ENCODE results near the gene GPR4. TPM values are rescaled to one million over a fixed set of nuclear protein-coding genes. Genes with fewer than 3 reads are reported as not detected.

GPR4 gene
- polyA plus RNA-seq, 1 donor (not counting 4 experiments of a cell fraction or from before 2014, with no cell fraction given) = not detected

DNA sequence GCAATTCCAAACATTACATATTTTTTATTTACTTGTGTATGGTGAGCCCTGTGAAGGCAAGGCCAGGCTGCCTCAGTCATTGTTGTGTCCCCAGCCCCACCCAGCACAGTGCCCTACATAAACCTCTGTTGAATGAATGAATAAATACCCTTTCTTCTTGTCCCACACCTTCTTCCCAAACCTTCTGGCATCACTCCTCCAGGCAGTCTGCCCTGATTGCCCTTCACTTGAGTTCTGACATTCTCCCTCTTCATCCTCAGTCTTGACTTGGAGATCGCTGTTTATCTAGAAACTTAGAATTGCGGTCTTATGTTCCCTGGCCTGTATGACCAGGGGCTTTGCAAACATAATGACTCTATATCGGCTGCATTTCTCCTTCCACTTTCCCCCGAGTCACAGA is 12.2 kb downstream of the GPR4 start:
- no peaks in the 10 kb centered on the region for H3K9me1 ChIP-seq (ENCODE audit: control insufficient read depth, extremely low read depth, insufficient read depth, low read length)
- H3K27me3 ChIP-seq (ENCODE audit: control insufficient read depth, extremely low read depth, insufficient read depth, low read length) = no peaks in the 10 kb centered on the region
- no peak overlapping the region for H3K27ac ChIP-seq (ENCODE audit: control insufficient read depth, insufficient read depth, low read length)
- no peaks in the 10 kb centered on the region for H3K36me3 ChIP-seq (ENCODE audit: control insufficient read depth in 2 of 2, extremely low read depth in 1 of 2, insufficient read depth in 2 of 2, low read length in 2 of 2)
- dilution Hi-C loops (cut with MboI; ENCODE audit: extremely low pct_ligation_motif_present, low sequenced_read_pairs) = no loop called here
- no peak overlapping the region for H3K4me3 ChIP-seq (ENCODE audit: control insufficient read depth in 2 of 3, extremely low read depth in 1 of 3, insufficient read depth in 2 of 3, low read depth in 1 of 3, low read length in 3 of 3)
- no peaks in the 10 kb centered on the region for H3K79me2 ChIP-seq (ENCODE audit: control insufficient read depth, insufficient read depth, low read length)
- H4K20me1 ChIP-seq (ENCODE audit: control insufficient read depth, extremely low read depth, insufficient read depth, low read length) = no peaks in the 10 kb centered on the region
- FAIRE-seq = no peak
- no peak for DNase-seq (ENCODE audit: low read depth, low spot score)
- H3K9ac ChIP-seq (ENCODE audit: control insufficient read depth, extremely low read depth, insufficient read depth, low read length) = no peak overlapping the region
- H3K9me3 ChIP-seq (ENCODE audit: control insufficient read depth, low read depth, low read length) = no peaks in the 10 kb centered on the region
- no peak overlapping the region for H3K4me2 ChIP-seq (ENCODE audit: control insufficient read depth, extremely low read depth, insufficient read depth, low read depth, low read length)
- H3K4me1 ChIP-seq (ENCODE audit: control insufficient read depth, extremely low read depth, insufficient read depth, low read length) = peaks cover 7% of the 10 kb centered on the region
- no peak overlapping the region for H2AFZ ChIP-seq (ENCODE audit: control insufficient read depth, low read length)
- TF ChIP-seq, protein P1, sequence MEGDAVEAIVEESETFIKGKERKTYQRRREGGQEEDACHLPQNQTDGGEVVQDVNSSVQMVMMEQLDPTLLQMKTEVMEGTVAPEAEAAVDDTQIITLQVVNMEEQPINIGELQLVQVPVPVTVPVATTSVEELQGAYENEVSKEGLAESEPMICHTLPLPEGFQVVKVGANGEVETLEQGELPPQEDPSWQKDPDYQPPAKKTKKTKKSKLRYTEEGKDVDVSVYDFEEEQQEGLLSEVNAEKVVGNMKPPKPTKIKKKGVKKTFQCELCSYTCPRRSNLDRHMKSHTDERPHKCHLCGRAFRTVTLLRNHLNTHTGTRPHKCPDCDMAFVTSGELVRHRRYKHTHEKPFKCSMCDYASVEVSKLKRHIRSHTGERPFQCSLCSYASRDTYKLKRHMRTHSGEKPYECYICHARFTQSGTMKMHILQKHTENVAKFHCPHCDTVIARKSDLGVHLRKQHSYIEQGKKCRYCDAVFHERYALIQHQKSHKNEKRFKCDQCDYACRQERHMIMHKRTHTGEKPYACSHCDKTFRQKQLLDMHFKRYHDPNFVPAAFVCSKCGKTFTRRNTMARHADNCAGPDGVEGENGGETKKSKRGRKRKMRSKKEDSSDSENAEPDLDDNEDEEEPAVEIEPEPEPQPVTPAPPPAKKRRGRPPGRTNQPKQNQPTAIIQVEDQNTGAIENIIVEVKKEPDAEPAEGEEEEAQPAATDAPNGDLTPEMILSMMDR (optimal IDR thresholded peaks at IDR 0.05 in 1 of 3, IDR thresholded peaks at IDR 0.05 in 1 of 3, conservative IDR thresholded peaks at IDR 0.05 in 1 of 3; ENCODE audit: extremely low read depth in 1 of 3, insufficient read depth in 2 of 3, low read length in 3 of 3) = no peak
- no peak for TF ChIP-seq EZH2 (IDR thresholded peaks at IDR 0.05; ENCODE audit: low read length)

GRCh38 chr19:45587873-45588272 is 14.1 kb downstream of the GPR4 start:
- FAIRE-seq (no peak), DNase-seq (ENCODE audit: low read depth, low spot score) (no peak)
- no peaks in the 10 kb centered on the region for H3K27me3 ChIP-seq (ENCODE audit: control insufficient read depth, extremely low read depth, insufficient read depth, low read length)
- dilution Hi-C loops (cut with MboI; ENCODE audit: extremely low pct_ligation_motif_present, low sequenced_read_pairs) = no loop called here
- no peak overlapping the region for H3K4me2 ChIP-seq (ENCODE audit: control insufficient read depth, extremely low read depth, insufficient read depth, low read depth, low read length)
- no peaks in the 10 kb centered on the region for H3K36me3 ChIP-seq (ENCODE audit: control insufficient read depth in 2 of 2, extremely low read depth in 1 of 2, insufficient read depth in 2 of 2, low read length in 2 of 2)
- H4K20me1 ChIP-seq (ENCODE audit: control insufficient read depth, extremely low read depth, insufficient read depth, low read length) = no peaks in the 10 kb centered on the region
- H3K27ac ChIP-seq (ENCODE audit: control insufficient read depth, insufficient read depth, low read length) = no peak overlapping the region
- TF ChIP-seq EZH2 (IDR thresholded peaks at IDR 0.05; ENCODE audit: low read length) = no peak
- TF ChIP-seq, protein P1 (optimal IDR thresholded peaks at IDR 0.05 in 1 of 3, IDR thresholded peaks at IDR 0.05 in 1 of 3, conservative IDR thresholded peaks at IDR 0.05 in 1 of 3; ENCODE audit: extremely low read depth in 1 of 3, insufficient read depth in 2 of 3, low read length in 3 of 3) = no peak
- no peak overlapping the region for H3K9ac ChIP-seq (ENCODE audit: control insufficient read depth, extremely low read depth, insufficient read depth, low read length)
- no peaks in the 10 kb centered on the region for H3K9me1 ChIP-seq (ENCODE audit: control insufficient read depth, extremely low read depth, insufficient read depth, low read length)
- peaks cover 7% of the 10 kb centered on the region for H3K79me2 ChIP-seq (ENCODE audit: control insufficient read depth, insufficient read depth, low read length)
- H3K4me1 ChIP-seq (ENCODE audit: control insufficient read depth, extremely low read depth, insufficient read depth, low read length) = peaks cover 7% of the 10 kb centered on the region
- no peaks in the 10 kb centered on the region for H3K9me3 ChIP-seq (ENCODE audit: control insufficient read depth, low read depth, low read length)
- H2AFZ ChIP-seq (ENCODE audit: control insufficient read depth, low read length) = no peak overlapping the region
- H3K4me3 ChIP-seq (ENCODE audit: control insufficient read depth in 2 of 3, extremely low read depth in 1 of 3, insufficient read depth in 2 of 3, low read depth in 1 of 3, low read length in 3 of 3) = no peak overlapping the region
